ENCODE measurements around the gene PIK3AP1. TPM values are rescaled to one million over a fixed set of nuclear protein-coding genes. Genes with fewer than 3 reads are reported as not detected.
A peak's percentile ranks its signal among the peaks of the same experiment; 100 is the strongest.

The PIK3AP1 gene
- total RNA-seq, 1 experiment from 2014 or later = 1.7 TPM

DNA sequence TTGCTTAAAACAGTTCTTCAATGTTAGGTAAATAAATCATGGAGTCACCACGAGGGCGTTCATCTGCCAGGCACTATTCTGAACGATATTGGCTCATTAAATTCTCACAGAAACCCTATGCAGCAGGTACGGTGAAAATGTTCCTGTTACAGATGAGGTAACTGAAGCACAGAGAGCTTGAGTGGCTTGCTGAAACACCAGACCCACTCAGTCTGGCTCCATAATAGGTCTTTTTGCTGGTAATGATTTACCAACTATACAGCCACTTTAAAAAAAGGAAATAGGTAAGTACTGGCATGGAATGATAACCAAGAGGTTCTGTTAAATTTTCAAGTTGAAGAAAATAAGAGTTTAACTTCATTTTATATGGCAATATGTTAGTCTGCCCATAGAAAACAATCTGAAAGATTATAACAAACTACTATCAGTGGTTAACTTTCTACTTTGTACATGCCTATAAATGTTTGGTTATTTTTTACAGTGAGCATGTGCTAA, 132.2 kb downstream of the PIK3AP1 start:
- no peak overlapping the region for H2BK20ac ChIP-seq (ENCODE audit: low read depth, low read length, poor library complexity, severe bottlenecking)
- H3K9me3 Mint-ChIP-seq = no peaks in the 10 kb centered on the region
- peak overlapping the region; percentile 37 for H3T11ph ChIP-seq (ENCODE audit: low read length)
- H4K5ac ChIP-seq (ENCODE audit: insufficient read length, low read depth, low read length) = no peak overlapping the region
- H3K18ac ChIP-seq (ENCODE audit: insufficient read length, low read depth, low read length) = no peak overlapping the region
- H3K36me3 Mint-ChIP-seq (ENCODE audit: insufficient read depth in 1 of 3, low read depth in 3 of 3) = no peaks in the 10 kb centered on the region; a peak in 1 of 7 replicates
- no peak overlapping the region for H3K9ac ChIP-seq (ENCODE audit: extremely low read depth, insufficient read length, low read length)
- no peaks in the 10 kb centered on the region for H3K4me1 ChIP-seq (ENCODE audit: insufficient read depth, low read length)
- no peak overlapping the region for H4K91ac ChIP-seq (ENCODE audit: insufficient read length, low read depth, low read length)
- no peak overlapping the region for H3K23ac ChIP-seq (ENCODE audit: insufficient read length, low read depth, low read length)
- H3K14ac ChIP-seq (ENCODE audit: insufficient read depth, low read length) = no peak overlapping the region
- H2BK5ac ChIP-seq (ENCODE audit: insufficient read length, low read length) = no peak overlapping the region
- no peak overlapping the region for H2AFZ ChIP-seq (ENCODE audit: low read length)
- H2AK5ac ChIP-seq (ENCODE audit: insufficient read length, low read length) = no peak overlapping the region
- H3K27me3 Mint-ChIP-seq (ENCODE audit: low read depth) = no peaks in the 10 kb centered on the region
- no peak overlapping the region for H3K56ac ChIP-seq (ENCODE audit: insufficient read length, low read depth, low read length)
- H2BK15ac ChIP-seq (ENCODE audit: low read depth, low read length) = no peak overlapping the region
- H3K27ac Mint-ChIP-seq = no peak overlapping the region
- no peaks in the 10 kb centered on the region for H3K79me1 ChIP-seq (ENCODE audit: insufficient read depth, low read depth, low read length, poor library complexity, severe bottlenecking)
- WGBS (ENCODE audit: extremely low coverage, insufficient read length, low lambda C conversion rate) = no CpG with 5 or more reads among the region's 4 CpGs
- peaks cover 25% of the 10 kb centered on the region; the same call in 1 of the 2 replicates for H3K79me2 ChIP-seq (ENCODE audit: insufficient read depth, low read length)
- peaks cover 11 to 12% of the 10 kb centered on the region in 2 experiments for H3K4me1 Mint-ChIP-seq
- H3K27ac ChIP-seq (ENCODE audit: insufficient read length, low read depth, low read length) = no peak overlapping the region
- H3K23me2 ChIP-seq (ENCODE audit: insufficient read length, low read depth, low read length, poor library complexity, severe bottlenecking) = peaks cover 13% of the 10 kb centered on the region
- H2BK12ac ChIP-seq (ENCODE audit: insufficient read length, low read depth, low read length) = no peak overlapping the region
- H3K4me2 ChIP-seq (ENCODE audit: insufficient read depth, insufficient read length, low read length) = peak overlapping the region; percentile 78
- no peak overlapping the region for H3K4me3 Mint-ChIP-seq
- H4K8ac ChIP-seq (replicated peaks; ENCODE audit: insufficient read length, low read depth, low read length) = no peak overlapping the region
- H4K20me1 ChIP-seq (ENCODE audit: control insufficient read depth, insufficient read depth, insufficient read length) = no peaks in the 10 kb centered on the region
- no peaks in the 10 kb centered on the region for H3K27me3 ChIP-seq (ENCODE audit: insufficient read depth, low read length)
- no peak for DNase-seq
- H3K9me3 ChIP-seq (ENCODE audit: control insufficient read depth, low read depth, low read length) = no peaks in the 10 kb centered on the region
- H2BK120ac ChIP-seq (ENCODE audit: low read depth, low read length, poor library complexity, severe bottlenecking) = no peak overlapping the region
- no peak overlapping the region for H3K4ac ChIP-seq (ENCODE audit: low read depth, low read length)
- TF ChIP-seq, protein P1, sequence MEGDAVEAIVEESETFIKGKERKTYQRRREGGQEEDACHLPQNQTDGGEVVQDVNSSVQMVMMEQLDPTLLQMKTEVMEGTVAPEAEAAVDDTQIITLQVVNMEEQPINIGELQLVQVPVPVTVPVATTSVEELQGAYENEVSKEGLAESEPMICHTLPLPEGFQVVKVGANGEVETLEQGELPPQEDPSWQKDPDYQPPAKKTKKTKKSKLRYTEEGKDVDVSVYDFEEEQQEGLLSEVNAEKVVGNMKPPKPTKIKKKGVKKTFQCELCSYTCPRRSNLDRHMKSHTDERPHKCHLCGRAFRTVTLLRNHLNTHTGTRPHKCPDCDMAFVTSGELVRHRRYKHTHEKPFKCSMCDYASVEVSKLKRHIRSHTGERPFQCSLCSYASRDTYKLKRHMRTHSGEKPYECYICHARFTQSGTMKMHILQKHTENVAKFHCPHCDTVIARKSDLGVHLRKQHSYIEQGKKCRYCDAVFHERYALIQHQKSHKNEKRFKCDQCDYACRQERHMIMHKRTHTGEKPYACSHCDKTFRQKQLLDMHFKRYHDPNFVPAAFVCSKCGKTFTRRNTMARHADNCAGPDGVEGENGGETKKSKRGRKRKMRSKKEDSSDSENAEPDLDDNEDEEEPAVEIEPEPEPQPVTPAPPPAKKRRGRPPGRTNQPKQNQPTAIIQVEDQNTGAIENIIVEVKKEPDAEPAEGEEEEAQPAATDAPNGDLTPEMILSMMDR (conservative IDR thresholded peaks at IDR 0.05) = no peak

Measured in H9 (cell line).